AG08395 (cell line): ENCODE measurements around the gene SLC27A3.
A peak's percentile ranks its signal among the peaks of the same experiment; 100 is the strongest.

Experiments used
- DNase-seq: peaks from one replicate; pipeline ENCODE4 v3.0.0; 2012; ENCODE audit warnings: mixed read lengths, low spot score

Gene SLC27A3

GRCh38 chr1:153774780-153775457 lies at the start of gene SLC27A3:
Gene SLC27A3 (plus strand): TSS chr1:153775407. CDS start chr1:153775498, 91 bp downstream.
- DNase-seq: peak; percentile 70

- DNase-seq: peak; percentile 100
These were observed 47.5 kb upstream of the SLC27A3 start, which contains the start of gene INTS3 for GRCh38 chr1:153727463-153728304. Gene INTS3 (plus strand): TSS chr1:153728050. CDS start chr1:153728635, 585 bp downstream.

- peak; percentile 37 for DNase-seq
These were observed 46.7 kb upstream of the SLC27A3 start for GRCh38 chr1:153728305-153729066.

GRCh38 chr1:153730468-153730988 lies 44.7 kb upstream of the SLC27A3 start:
- no peak for DNase-seq

GRCh38 chr1:153733970-153734369 lies 41.2 kb upstream of the SLC27A3 start:
- no peak for DNase-seq

GRCh38 chr1:153734396-153735089 lies 40.7 kb upstream of the SLC27A3 start:
- no peak for DNase-seq

- DNase-seq: no peak
These were observed 40.2 kb upstream of the SLC27A3 start for GRCh38 chr1:153735090-153735420.

- no peak for DNase-seq
These were observed 33.2 kb upstream of the SLC27A3 start for GRCh38 chr1:153741986-153742385.

GRCh38 chr1:153742411-153743142 lies 32.6 kb upstream of the SLC27A3 start:
- peak; percentile 30 for DNase-seq

GRCh38 chr1:153745417-153745816 lies 29.8 kb upstream of the SLC27A3 start:
- no peak for DNase-seq

- no peak for DNase-seq
These were observed 29.0 kb upstream of the SLC27A3 start for GRCh38 chr1:153746174-153746573.

- no peak for DNase-seq
These were observed 26.3 kb upstream of the SLC27A3 start for GRCh38 chr1:153748903-153749302.

- DNase-seq: peak; percentile 95
These were observed 25.7 kb upstream of the SLC27A3 start for GRCh38 chr1:153749408-153750005.

- DNase-seq: no peak
These were observed 24.9 kb upstream of the SLC27A3 start for GRCh38 chr1:153750026-153750995.

- no peak for DNase-seq
These were observed 23.1 kb upstream of the SLC27A3 start for GRCh38 chr1:153752072-153752471.

GRCh38 chr1:153752571-153753195 lies 22.5 kb upstream of the SLC27A3 start:
- no peak for DNase-seq

GRCh38 chr1:153754266-153754665 lies 20.9 kb upstream of the SLC27A3 start:
- no peak for DNase-seq

- DNase-seq: peak; percentile 61
These were observed 14.8 kb upstream of the SLC27A3 start for GRCh38 chr1:153760440-153760839.
